ENCODE measurements around the gene ZFAND3.

Gene ZFAND3

DNA sequence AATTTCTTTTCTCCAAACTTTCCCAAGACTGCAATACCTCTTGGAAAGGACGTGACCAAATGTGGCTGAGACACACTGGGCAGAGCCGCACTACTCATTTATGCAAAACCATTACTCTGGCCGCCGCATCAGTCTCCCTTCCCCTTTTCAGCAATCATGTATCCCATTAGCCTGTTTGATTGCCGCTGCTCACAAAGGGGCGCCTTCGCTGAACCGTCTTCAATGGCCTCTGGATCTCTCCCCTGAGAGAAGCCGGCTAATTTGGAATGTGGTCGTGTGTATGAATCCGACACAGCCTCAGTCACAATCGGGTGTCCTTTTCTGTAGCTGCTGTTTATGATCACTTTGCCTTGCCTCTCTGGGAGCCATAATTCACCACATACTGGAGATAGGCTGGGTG, 361.1 kb downstream of the ZFAND3 start:
- no peak for DNase-seq (ENCODE audit: low spot score)
- in situ Hi-C loops (cut with MboI; ENCODE audit: low sequenced_read_pairs, unreplicated experiment): no loop called here
- TF ChIP-seq, protein P1, sequence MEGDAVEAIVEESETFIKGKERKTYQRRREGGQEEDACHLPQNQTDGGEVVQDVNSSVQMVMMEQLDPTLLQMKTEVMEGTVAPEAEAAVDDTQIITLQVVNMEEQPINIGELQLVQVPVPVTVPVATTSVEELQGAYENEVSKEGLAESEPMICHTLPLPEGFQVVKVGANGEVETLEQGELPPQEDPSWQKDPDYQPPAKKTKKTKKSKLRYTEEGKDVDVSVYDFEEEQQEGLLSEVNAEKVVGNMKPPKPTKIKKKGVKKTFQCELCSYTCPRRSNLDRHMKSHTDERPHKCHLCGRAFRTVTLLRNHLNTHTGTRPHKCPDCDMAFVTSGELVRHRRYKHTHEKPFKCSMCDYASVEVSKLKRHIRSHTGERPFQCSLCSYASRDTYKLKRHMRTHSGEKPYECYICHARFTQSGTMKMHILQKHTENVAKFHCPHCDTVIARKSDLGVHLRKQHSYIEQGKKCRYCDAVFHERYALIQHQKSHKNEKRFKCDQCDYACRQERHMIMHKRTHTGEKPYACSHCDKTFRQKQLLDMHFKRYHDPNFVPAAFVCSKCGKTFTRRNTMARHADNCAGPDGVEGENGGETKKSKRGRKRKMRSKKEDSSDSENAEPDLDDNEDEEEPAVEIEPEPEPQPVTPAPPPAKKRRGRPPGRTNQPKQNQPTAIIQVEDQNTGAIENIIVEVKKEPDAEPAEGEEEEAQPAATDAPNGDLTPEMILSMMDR (IDR thresholded peaks at IDR 0.05; ENCODE audit: borderline replicate concordance, control extremely low read depth, extremely low read depth, insufficient read depth, missing control alignments): no peak

DNA sequence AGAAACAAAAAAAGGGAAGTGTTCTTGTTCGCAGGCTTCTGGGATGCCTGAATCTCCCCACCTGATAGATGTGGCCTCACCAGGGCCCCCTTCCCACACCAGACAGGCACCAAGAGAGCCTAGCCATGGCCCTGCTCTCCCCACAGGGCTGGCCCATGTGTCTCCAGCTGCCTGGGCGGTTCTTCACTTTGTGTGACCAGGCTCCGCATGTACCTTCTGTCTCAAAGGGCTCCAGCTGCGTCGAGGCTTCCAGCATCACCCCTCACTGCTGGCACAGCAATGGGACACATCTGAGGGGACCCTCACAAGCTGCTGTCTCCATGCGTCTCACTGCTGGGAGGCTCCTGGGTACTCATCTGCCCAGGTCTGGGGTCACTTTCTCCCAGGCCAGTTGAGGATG, 362.9 kb downstream of the ZFAND3 start:
- in situ Hi-C loops (cut with MboI; ENCODE audit: low sequenced_read_pairs, unreplicated experiment): no loop called here
- TF ChIP-seq, protein P1 (IDR thresholded peaks at IDR 0.05; ENCODE audit: borderline replicate concordance, control extremely low read depth, extremely low read depth, insufficient read depth, missing control alignments): no peak
- no peak for DNase-seq (ENCODE audit: low spot score)

DNA sequence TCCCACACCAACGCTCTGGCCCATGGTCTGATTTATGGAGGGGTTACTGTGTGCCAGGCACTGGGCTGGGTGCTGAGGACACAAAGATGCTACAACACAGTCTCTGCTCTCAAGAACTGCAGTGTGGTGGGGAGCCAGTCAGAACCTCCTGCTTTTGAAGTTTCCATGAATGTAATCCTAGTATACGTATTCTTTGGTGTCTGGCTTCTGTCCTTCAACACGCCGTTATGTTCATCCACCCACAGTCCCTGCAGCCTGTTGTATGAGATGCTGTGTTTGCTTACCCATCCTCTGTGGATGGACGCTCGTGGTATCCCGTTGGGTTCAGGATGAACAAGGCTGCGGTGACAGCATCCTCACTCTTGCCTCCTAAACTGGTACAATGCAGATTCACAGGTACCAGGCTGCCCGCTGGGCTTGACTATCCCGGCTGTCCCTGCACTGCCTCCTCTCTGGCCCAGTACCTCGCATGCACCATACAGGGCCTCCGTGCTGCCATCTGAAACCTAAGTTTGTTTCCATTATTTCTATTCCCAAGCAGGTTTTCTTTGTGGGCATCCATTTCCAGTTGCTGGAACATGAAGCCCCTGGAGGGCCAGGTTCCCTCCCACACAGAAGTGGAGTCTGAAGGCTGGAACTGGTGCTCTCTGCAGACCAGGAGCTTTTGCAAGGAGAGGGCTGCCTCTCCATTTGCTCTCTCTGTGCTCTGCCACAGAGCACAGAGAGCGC, 364.5 kb downstream of the ZFAND3 start:
- TF ChIP-seq, protein P1 (IDR thresholded peaks at IDR 0.05; ENCODE audit: borderline replicate concordance, control extremely low read depth, extremely low read depth, insufficient read depth, missing control alignments): no peak
- DNase-seq (ENCODE audit: low spot score): no peak
- in situ Hi-C loops (cut with MboI; ENCODE audit: low sequenced_read_pairs, unreplicated experiment): no loop called here

DNA sequence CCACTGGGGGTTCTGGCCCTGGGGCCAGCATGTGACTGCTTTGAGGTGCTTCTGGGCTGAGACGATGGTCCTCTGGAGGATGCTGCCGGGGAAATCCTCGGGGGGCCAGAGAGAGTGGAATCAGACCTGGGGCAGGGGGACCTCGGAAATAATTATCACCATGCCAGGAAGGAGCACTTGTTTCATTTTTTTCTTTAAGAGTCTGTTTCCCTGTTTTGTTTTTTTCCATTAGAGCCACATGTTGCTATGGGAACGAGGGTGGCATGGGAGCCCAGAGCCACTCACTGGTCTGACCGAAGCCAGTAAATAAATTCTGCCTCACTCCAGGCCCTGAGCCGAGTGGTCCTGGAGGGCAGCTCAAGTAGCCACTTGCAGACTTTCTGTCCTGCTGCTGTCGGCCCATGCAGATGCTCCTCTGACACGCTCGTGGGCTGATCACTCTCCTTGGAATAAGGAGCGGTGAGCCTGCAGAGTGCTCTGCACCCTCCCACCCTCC, 365.1 kb downstream of the ZFAND3 start:
- in situ Hi-C loops (cut with MboI; ENCODE audit: low sequenced_read_pairs, unreplicated experiment): no loop called here
- no peak for DNase-seq (ENCODE audit: low spot score)
- TF ChIP-seq, protein P1 (IDR thresholded peaks at IDR 0.05; ENCODE audit: borderline replicate concordance, control extremely low read depth, extremely low read depth, insufficient read depth, missing control alignments): no peak

DNA sequence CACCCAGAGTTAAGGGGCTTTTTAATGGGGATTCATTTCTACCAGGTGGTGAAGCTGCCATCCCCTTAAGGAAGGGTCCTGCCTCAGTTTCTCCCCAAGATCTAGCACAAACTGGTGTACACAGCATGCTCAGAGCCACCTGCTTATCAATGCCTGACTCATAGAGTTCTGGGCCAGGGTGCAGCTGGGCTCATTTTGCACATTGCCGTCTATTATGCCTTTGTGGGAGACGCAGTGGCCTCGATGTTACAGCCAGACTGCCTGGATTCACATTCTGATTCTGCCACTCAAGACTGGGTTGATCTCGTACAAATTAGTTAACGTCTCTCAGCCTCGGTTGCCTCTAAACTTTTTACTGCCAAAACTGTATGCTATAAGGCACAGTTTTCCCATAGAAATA, 365.7 kb downstream of the ZFAND3 start:
- DNase-seq (ENCODE audit: low spot score): no peak
- TF ChIP-seq, protein P1 (IDR thresholded peaks at IDR 0.05; ENCODE audit: borderline replicate concordance, control extremely low read depth, extremely low read depth, insufficient read depth, missing control alignments): no peak
- in situ Hi-C loops (cut with MboI; ENCODE audit: low sequenced_read_pairs, unreplicated experiment): no loop called here

DNA sequence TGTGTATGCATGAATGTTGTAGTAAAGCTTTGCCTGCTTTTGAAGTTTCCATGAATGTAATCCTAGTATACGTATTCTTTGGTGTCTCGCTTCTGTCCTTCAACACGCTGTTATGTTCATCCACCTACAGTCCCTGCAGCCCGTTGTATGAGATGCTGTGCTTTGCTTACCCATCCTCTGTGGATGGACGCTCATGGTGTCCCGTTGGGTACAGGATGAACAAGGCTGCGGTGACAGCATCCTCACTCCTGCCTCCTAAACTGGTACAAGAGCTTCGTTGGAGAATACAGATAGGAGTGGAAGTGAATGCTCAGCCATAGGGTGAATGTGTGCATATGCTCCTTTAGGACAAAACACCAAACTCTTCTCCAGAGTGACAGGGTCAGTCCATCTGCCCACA, 366.2 kb downstream of the ZFAND3 start:
- in situ Hi-C loops (cut with MboI; ENCODE audit: low sequenced_read_pairs, unreplicated experiment): no loop called here
- TF ChIP-seq, protein P1 (IDR thresholded peaks at IDR 0.05; ENCODE audit: borderline replicate concordance, control extremely low read depth, extremely low read depth, insufficient read depth, missing control alignments): no peak
- DNase-seq (ENCODE audit: low spot score): no peak

Data from GM13976 (cell line).